Measurements from ENCODE around the gene TBCE.

GRCh38 chr1:235468970-235469369 is 101.7 kb downstream of the TBCE start:
- TF ChIP-seq EP300 (IDR thresholded peaks at IDR 0.05) (no peak), CTCF (IDR thresholded peaks at IDR 0.05) (no peak)
